ENCODE measurements around the gene SKI. TPM values are rescaled to one million over a fixed set of nuclear protein-coding genes. Genes with fewer than 3 reads are reported as not detected.
A peak's percentile ranks its signal among the peaks of the same experiment; 100 is the strongest.

SKI gene
- total RNA-seq, 2 donors from 2014 or later, result 135 to 138 TPM

DNA sequence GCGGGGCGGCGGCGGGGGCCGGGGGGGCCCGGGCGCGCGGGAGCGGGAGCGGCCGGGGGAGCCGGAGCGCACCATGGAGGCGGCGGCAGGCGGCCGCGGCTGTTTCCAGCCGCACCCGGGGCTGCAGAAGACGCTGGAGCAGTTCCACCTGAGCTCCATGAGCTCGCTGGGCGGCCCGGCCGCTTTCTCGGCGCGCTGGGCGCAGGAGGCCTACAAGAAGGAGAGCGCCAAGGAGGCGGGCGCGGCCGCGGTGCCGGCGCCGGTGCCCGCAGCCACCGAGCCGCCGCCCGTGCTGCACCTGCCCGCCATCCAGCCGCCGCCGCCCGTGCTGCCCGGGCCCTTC, 546 bp downstream of the SKI start:
- H3K27me3 ChIP-seq (replicated peaks; ENCODE audit: insufficient read depth), result no peaks in the 10 kb centered on the region
- peak overlapping the region; percentile 84 for H3K4me3 ChIP-seq
- peak overlapping the region; percentile 88 to 89 for H3K27ac ChIP-seq
- ATAC-seq (ENCODE audit: insufficient number of reproducible peaks, low FRiP score, low read depth), result no peak
- no peaks in the 10 kb centered on the region for H3K9me3 ChIP-seq
- DNase-seq (ENCODE audit: low spot score), result no peak
- peaks cover 13 to 25% of the 10 kb centered on the region in 2 donors for H3K4me1 ChIP-seq (ENCODE audit: control insufficient read depth in 1 of 2, low read depth in 2 of 2)
- TF ChIP-seq, protein P1, sequence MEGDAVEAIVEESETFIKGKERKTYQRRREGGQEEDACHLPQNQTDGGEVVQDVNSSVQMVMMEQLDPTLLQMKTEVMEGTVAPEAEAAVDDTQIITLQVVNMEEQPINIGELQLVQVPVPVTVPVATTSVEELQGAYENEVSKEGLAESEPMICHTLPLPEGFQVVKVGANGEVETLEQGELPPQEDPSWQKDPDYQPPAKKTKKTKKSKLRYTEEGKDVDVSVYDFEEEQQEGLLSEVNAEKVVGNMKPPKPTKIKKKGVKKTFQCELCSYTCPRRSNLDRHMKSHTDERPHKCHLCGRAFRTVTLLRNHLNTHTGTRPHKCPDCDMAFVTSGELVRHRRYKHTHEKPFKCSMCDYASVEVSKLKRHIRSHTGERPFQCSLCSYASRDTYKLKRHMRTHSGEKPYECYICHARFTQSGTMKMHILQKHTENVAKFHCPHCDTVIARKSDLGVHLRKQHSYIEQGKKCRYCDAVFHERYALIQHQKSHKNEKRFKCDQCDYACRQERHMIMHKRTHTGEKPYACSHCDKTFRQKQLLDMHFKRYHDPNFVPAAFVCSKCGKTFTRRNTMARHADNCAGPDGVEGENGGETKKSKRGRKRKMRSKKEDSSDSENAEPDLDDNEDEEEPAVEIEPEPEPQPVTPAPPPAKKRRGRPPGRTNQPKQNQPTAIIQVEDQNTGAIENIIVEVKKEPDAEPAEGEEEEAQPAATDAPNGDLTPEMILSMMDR (IDR thresholded peaks at IDR 0.05), result no peak
- H3K36me3 ChIP-seq, result no peaks in the 10 kb centered on the region

DNA sequence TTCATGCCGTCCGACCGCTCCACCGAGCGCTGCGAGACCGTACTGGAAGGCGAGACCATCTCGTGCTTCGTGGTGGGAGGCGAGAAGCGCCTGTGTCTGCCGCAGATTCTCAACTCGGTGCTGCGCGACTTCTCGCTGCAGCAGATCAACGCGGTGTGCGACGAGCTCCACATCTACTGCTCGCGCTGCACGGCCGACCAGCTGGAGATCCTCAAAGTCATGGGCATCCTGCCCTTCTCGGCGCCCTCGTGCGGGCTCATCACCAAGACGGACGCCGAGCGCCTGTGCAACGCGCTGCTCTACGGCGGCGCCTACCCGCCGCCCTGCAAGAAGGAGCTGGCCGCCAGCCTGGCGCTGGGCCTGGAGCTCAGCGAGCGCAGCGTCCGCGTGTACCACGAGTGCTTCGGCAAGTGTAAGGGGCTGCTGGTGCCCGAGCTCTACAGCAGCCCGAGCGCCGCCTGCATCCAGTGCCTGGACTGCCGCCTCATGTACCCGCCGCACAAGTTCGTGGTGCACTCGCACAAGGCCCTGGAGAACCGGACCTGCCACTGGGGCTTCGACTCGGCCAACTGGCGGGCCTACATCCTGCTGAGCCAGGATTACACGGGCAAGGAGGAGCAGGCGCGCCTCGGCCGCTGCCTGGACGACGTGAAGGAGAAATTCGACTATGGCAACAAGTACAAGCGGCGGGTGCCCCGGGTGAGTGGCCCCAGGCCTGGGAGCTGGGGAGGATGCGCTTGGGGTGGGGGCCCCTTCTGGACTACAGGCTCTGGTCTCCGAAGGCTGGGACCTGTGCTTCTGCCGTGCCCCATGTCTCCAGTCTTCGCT, 1.1 kb downstream of the SKI start:
- ATAC-seq (ENCODE audit: insufficient number of reproducible peaks, low FRiP score, low read depth) (no peak), DNase-seq (ENCODE audit: low spot score) (no peak)

GRCh38 chr1:2229911-2230731, 2.0 kb downstream of the SKI start:
- ATAC-seq (ENCODE audit: insufficient number of reproducible peaks, low FRiP score, low read depth) (no peak), DNase-seq (ENCODE audit: low spot score) (no peak)
- no peaks in the 10 kb centered on the region for H3K9me3 ChIP-seq
- TF ChIP-seq, protein P1 (IDR thresholded peaks at IDR 0.05), result no peak
- peak overlapping the region; percentile 88 to 89 for H3K27ac ChIP-seq
- peaks cover 25 to 38% of the 10 kb centered on the region in 2 donors for H3K4me1 ChIP-seq (ENCODE audit: control insufficient read depth in 1 of 2, low read depth in 2 of 2)
- H3K27me3 ChIP-seq (replicated peaks; ENCODE audit: insufficient read depth), result no peaks in the 10 kb centered on the region
- no peaks in the 10 kb centered on the region for H3K36me3 ChIP-seq
- H3K4me3 ChIP-seq, result peak overlapping the region; percentile 84

More for the DNA sequence above, 1.1 kb downstream of the SKI start:
- TF ChIP-seq, protein P1 (IDR thresholded peaks at IDR 0.05), result peak; percentile 17
- Histone ChIP-seq H3K36me3 (no peaks in the 10 kb centered on the region), H3K9me3 (no peaks in the 10 kb centered on the region), H3K4me3 (peak overlapping the region; percentile 84), H3K4me1 (ENCODE audit: control insufficient read depth in 1 of 2, low read depth in 2 of 2) (peaks cover 19 to 31% of the 10 kb centered on the region in 2 donors), H3K27ac (peak overlapping the region; percentile 88 to 89), H3K27me3 (replicated peaks; ENCODE audit: insufficient read depth) (no peaks in the 10 kb centered on the region)

- H3K27ac ChIP-seq, result peak overlapping the region; percentile 88 to 89
- TF ChIP-seq, protein P1 (IDR thresholded peaks at IDR 0.05), result no peak
- no peak for DNase-seq (ENCODE audit: low spot score)
- ATAC-seq (ENCODE audit: insufficient number of reproducible peaks, low FRiP score, low read depth), result no peak
- no peaks in the 10 kb centered on the region for H3K27me3 ChIP-seq (replicated peaks; ENCODE audit: insufficient read depth)
- peak overlapping the region; percentile 84 for H3K4me3 ChIP-seq
- H3K36me3 ChIP-seq, result no peaks in the 10 kb centered on the region
- H3K4me1 ChIP-seq (ENCODE audit: control insufficient read depth in 1 of 2, low read depth in 2 of 2), result peaks cover 34 to 47% of the 10 kb centered on the region in 2 donors
- no peaks in the 10 kb centered on the region for H3K9me3 ChIP-seq
Measured at GRCh38 chr1:2230781-2231531, 2.8 kb downstream of the SKI start.

Measured in thoracic aorta (tissue), 2 donors.